HFFc6 (cell line): ENCODE data around the gene SPOPL. TPM values are rescaled to one million over a fixed set of nuclear protein-coding genes. Genes with fewer than 3 reads are reported as not detected.

ENCODE experiments used
- DNase-seq: peaks from one replicate; pipeline ENCODE4 v3.0.0-alpha.2; 2018
- H3K27ac Mint-ChIP-seq: 2 replicates; pipeline ENCODE4 v1.8.0; 2020; ENCODE audit warnings: mild to moderate bottlenecking, mixed read lengths
- H3K27me3 Mint-ChIP-seq: 2 replicates; pipeline ENCODE4 v1.8.0; 2021; ENCODE audit warnings: mild to moderate bottlenecking, moderate library complexity, mixed read lengths; ENCODE audit not compliant: insufficient read depth
- H3K36me3 Mint-ChIP-seq: 2 replicates; pipeline ENCODE4 v1.8.0; 2021; ENCODE audit warnings: low read depth, mixed read lengths
- H3K4me1 Mint-ChIP-seq: 2 replicates; pipeline ENCODE4 v1.8.0; 2020; ENCODE audit warnings: low read depth, mixed read lengths
- H3K4me3 Mint-ChIP-seq: 2 replicates; pipeline ENCODE4 v1.8.0; 2020; ENCODE audit warnings: mild to moderate bottlenecking, moderate library complexity, mixed read lengths
- H3K9me3 Mint-ChIP-seq: 2 replicates; pipeline ENCODE4 v1.8.0; 2020; ENCODE audit warnings: mild to moderate bottlenecking, mixed read lengths
- total RNA-seq, 6 experiments: library from RNA; stranded (reverse); fragmentation: NEBNext Ultra II Directional; extraction: Animal tissue kit (Norgen Biotek cat#: 25700); gene quantifications; 2 replicates in 1 of 6; 3 replicates in 5 of 6; pipeline ENCODE4 v1.2.3, GENCODE V29; 2021
- TF ChIP-seq, protein P1 (sequence below): fragments of 200-600 bp; sonication (generic); IDR thresholded peaks from 2 replicates; pipeline ENCODE4 v1.5.0; 2021; ENCODE audit warnings: antibody characterized with exemption, mild to moderate bottlenecking

Gene SPOPL
- total RNA-seq, 6 experiments from 2014 or later = 9.5 to 13.6 (median 12.3) TPM

GRCh38 chr2:138500592-138501424, 762 bp upstream of the SPOPL start:
- TF ChIP-seq, protein P1, sequence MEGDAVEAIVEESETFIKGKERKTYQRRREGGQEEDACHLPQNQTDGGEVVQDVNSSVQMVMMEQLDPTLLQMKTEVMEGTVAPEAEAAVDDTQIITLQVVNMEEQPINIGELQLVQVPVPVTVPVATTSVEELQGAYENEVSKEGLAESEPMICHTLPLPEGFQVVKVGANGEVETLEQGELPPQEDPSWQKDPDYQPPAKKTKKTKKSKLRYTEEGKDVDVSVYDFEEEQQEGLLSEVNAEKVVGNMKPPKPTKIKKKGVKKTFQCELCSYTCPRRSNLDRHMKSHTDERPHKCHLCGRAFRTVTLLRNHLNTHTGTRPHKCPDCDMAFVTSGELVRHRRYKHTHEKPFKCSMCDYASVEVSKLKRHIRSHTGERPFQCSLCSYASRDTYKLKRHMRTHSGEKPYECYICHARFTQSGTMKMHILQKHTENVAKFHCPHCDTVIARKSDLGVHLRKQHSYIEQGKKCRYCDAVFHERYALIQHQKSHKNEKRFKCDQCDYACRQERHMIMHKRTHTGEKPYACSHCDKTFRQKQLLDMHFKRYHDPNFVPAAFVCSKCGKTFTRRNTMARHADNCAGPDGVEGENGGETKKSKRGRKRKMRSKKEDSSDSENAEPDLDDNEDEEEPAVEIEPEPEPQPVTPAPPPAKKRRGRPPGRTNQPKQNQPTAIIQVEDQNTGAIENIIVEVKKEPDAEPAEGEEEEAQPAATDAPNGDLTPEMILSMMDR = no peak
- H3K4me3 Mint-ChIP-seq = peak overlapping the region; percentile 92
- H3K9me3 Mint-ChIP-seq = no peaks in the 10 kb centered on the region
- H3K4me1 Mint-ChIP-seq = peaks cover 30% of the 10 kb centered on the region
- DNase-seq = no peak
- peaks cover 4% of the 10 kb centered on the region; the same call in 1 of the 2 replicates for H3K36me3 Mint-ChIP-seq
- no peaks in the 10 kb centered on the region for H3K27me3 Mint-ChIP-seq
- peak overlapping the region; percentile 90 for H3K27ac Mint-ChIP-seq

GRCh38 chr2:138502255-138503086, 901 bp downstream of the SPOPL start:
- peaks cover 39% of the 10 kb centered on the region for H3K4me1 Mint-ChIP-seq
- TF ChIP-seq, protein P1 = no peak
- H3K9me3 Mint-ChIP-seq = no peaks in the 10 kb centered on the region
- peak overlapping the region; percentile 90 for H3K27ac Mint-ChIP-seq
- peak overlapping the region; percentile 97 for H3K4me3 Mint-ChIP-seq
- no peak for DNase-seq
- peaks cover 4% of the 10 kb centered on the region; the same call in 1 of the 2 replicates for H3K36me3 Mint-ChIP-seq
- no peaks in the 10 kb centered on the region; the same call in 1 of the 2 replicates for H3K27me3 Mint-ChIP-seq

DNA sequence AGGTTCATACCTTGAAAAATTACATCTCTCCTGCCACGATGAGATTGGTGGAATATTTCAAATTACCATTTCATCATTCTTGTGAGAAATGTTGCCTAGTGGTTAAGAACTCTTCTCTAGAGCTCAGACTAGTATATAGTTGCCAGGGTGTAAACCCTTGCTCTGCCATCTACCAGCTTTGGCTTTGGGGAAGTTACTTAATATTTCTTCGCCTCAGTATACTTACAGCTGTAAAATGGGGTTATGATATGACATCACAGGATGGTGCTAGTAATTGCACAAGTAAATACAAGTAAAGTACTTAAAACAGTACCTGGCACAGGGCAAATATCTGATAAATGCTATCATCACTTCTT, 1.5 kb downstream of the SPOPL start:
- Mint-ChIP-seq H3K27ac (peak overlapping the region; percentile 90), H3K36me3 (peaks cover 4% of the 10 kb centered on the region; the same call in 1 of the 2 replicates), H3K4me3 (peak overlapping the region; percentile 97), H3K27me3 (no peaks in the 10 kb centered on the region; the same call in 1 of the 2 replicates), H3K9me3 (no peaks in the 10 kb centered on the region), H3K4me1 (peaks cover 39% of the 10 kb centered on the region)
- no peak for DNase-seq
- TF ChIP-seq, protein P1 = no peak

- H3K4me3 Mint-ChIP-seq = peak overlapping the region; percentile 97
- H3K4me1 Mint-ChIP-seq = peaks cover 39% of the 10 kb centered on the region
- H3K27me3 Mint-ChIP-seq = no peaks in the 10 kb centered on the region; the same call in 1 of the 2 replicates
- no peak for DNase-seq
- TF ChIP-seq, protein P1 = no peak
- no peaks in the 10 kb centered on the region for H3K9me3 Mint-ChIP-seq
- H3K36me3 Mint-ChIP-seq = peaks cover 4% of the 10 kb centered on the region; the same call in 1 of the 2 replicates
- no peak overlapping the region; the same call in 1 of the 2 replicates for H3K27ac Mint-ChIP-seq
Measured at GRCh38 chr2:138503652-138504051, 2.1 kb downstream of the SPOPL start.

- Mint-ChIP-seq H3K9me3 (no peaks in the 10 kb centered on the region), H3K4me3 (peak overlapping the region; percentile 97), H3K27me3 (no peaks in the 10 kb centered on the region; the same call in 1 of the 2 replicates), H3K27ac (no peak overlapping the region), H3K36me3 (peaks cover 4% of the 10 kb centered on the region; the same call in 1 of the 2 replicates), H3K4me1 (peaks cover 39% of the 10 kb centered on the region)
- TF ChIP-seq, protein P1 = no peak
- no peak for DNase-seq
Measured at GRCh38 chr2:138504092-138504491, 2.5 kb downstream of the SPOPL start.
